H1 (cell line): ENCODE results near the gene LOXL1. TPM values are rescaled to one million over a fixed set of nuclear protein-coding genes. Genes with fewer than 3 reads are reported as not detected.

Experiments
- CTCF ChIA-PET: fragments of 300-600 bp; sonication (Branson Sonifier 250); formaldehyde crosslinking; loops from one replicate; lab custom pipeline; 2021; ENCODE audit not compliant: partially characterized antibody; lab: Charles Lee
- POLR2A ChIA-PET: fragments of 300-600 bp; sonication (Branson Sonifier 250); formaldehyde crosslinking; loops from one replicate; lab custom pipeline; 2021; ENCODE audit warnings: inconsistent platforms; ENCODE audit not compliant: partially characterized antibody; lab: Charles Lee
- DNase-seq, 2 experiments: peaks; one replicate each; pipeline versions ENCODE4 v3.0.0 to v3.0.0-alpha.2; 2010 to 2022; ENCODE audit warnings: low spot score in 2 of 2, low read depth in 1 of 2, mixed read lengths in 1 of 2
- FAIRE-seq: peaks from 2 replicates; lab custom pipeline; 2011; peaks lifted over from hg19 to GRCh38; lab: Jason Lieb, UNC
- H2AFZ ChIP-seq: 2 replicates; pipeline ENCODE4 v1.8.1; 2012; ENCODE audit warnings: low read length, inconsistent platforms
- H2AK5ac ChIP-seq: 2 replicates; pipeline ENCODE4 v1.6.1; 2013; ENCODE audit warnings: low read depth, low read length
- H2BK120ac ChIP-seq: replicated peaks from 2 replicates; pipeline ENCODE3; 2013; ENCODE audit warnings: low read depth, low read length, inconsistent platforms
- H2BK12ac ChIP-seq: 2 replicates; pipeline ENCODE4 v1.6.1; 2013; ENCODE audit warnings: low read depth, low read length
- H2BK15ac ChIP-seq: 2 replicates; pipeline ENCODE4 v1.6.1; 2013; ENCODE audit warnings: low read length
- H2BK20ac ChIP-seq: 2 replicates; pipeline ENCODE4 v1.6.1; 2013; ENCODE audit warnings: low read length
- H2BK5ac ChIP-seq: 2 replicates; pipeline ENCODE4 v1.6.1; 2013; ENCODE audit warnings: low read depth, low read length
- H3K14ac ChIP-seq: 2 replicates; pipeline ENCODE4 v1.6.1; 2013; ENCODE audit warnings: inconsistent platforms; ENCODE audit not compliant: insufficient read length
- H3K18ac ChIP-seq: 2 replicates; pipeline ENCODE4 v1.6.1; 2013; ENCODE audit warnings: low read length; ENCODE audit errors: extremely low read depth
- H3K23ac ChIP-seq: 2 replicates; pipeline ENCODE4 v1.6.1; 2013; ENCODE audit warnings: inconsistent platforms; ENCODE audit not compliant: insufficient read length
- H3K23me2 ChIP-seq: 2 replicates; pipeline ENCODE4 v1.6.1; 2013; ENCODE audit warnings: low read depth, low read length
- H3K27ac ChIP-seq: 2 replicates; pipeline ENCODE4 v1.6.1; 2011; ENCODE audit warnings: low read depth, low read length, inconsistent platforms
- H3K27me3 ChIP-seq, 4 experiments: replicated peaks in 1 of 4; 1 replicate in 1 of 4; 2 replicates in 3 of 4; pipeline versions ENCODE4 v1.6.1 to v1.8.1; 2011 to 2013; ENCODE audit warnings: low read length in 3 of 4, mild to moderate bottlenecking in 3 of 4, inconsistent platforms in 2 of 4, mixed read lengths in 2 of 4, moderate library complexity in 1 of 4; ENCODE audit not compliant: control insufficient read depth in 3 of 4, insufficient read depth in 3 of 4; ENCODE audit errors: extremely low read depth in 1 of 4
- H3K36me3 ChIP-seq, 4 experiments: 2 replicates each; pipeline versions ENCODE4 v1.6.1 to v1.8.1; 2011 to 2013; ENCODE audit warnings: mild to moderate bottlenecking in 4 of 4, low read length in 3 of 4, moderate library complexity in 2 of 4, control low read depth in 1 of 4, inconsistent platforms in 1 of 4; ENCODE audit not compliant: insufficient read depth in 4 of 4, control insufficient read depth in 2 of 4
- H3K4ac ChIP-seq: replicated peaks from 2 replicates; pipeline ENCODE3; 2013; ENCODE audit warnings: low read length, low read depth, mixed read lengths, inconsistent platforms; ENCODE audit not compliant: insufficient read length
- H3K4me1 ChIP-seq, 4 experiments: replicated peaks in 1 of 4; 1 replicate in 1 of 4; 2 replicates in 3 of 4; pipeline versions ENCODE4 v1.6.1 to v1.8.1; 2011 to 2013; ENCODE audit warnings: low read length in 3 of 4, inconsistent platforms in 2 of 4, mixed read lengths in 1 of 4; ENCODE audit not compliant: insufficient read depth in 4 of 4, control insufficient read depth in 3 of 4
- H3K4me2 ChIP-seq, 2 experiments: 2 replicates each; pipeline versions ENCODE4 v1.6.1 to v1.8.1; 2011 to 2013; ENCODE audit warnings: low read depth in 2 of 2, low read length in 2 of 2, control low read depth in 1 of 2, inconsistent platforms in 1 of 2, mild to moderate bottlenecking in 1 of 2; ENCODE audit not compliant: insufficient read depth in 1 of 2
- H3K4me3 ChIP-seq, 4 experiments: fragments of 200-600, 300-600 bp in 1 of 4; sonication (generic), shearing (Covaris generic), sonication (Bioruptor Twin) in 1 of 4; 2 replicates each; pipeline versions ENCODE4 v1.5.1 to v1.8.1; 2011 to 2016; ENCODE audit warnings: low read length in 4 of 4, low read depth in 3 of 4, control low read depth in 2 of 4, inconsistent platforms in 2 of 4, mild to moderate bottlenecking in 2 of 4, mixed read lengths in 1 of 4, moderate library complexity in 1 of 4; ENCODE audit not compliant: insufficient read depth in 2 of 4; ENCODE audit errors: extremely low read depth in 1 of 4
- H3K56ac ChIP-seq: replicated peaks from 2 replicates; pipeline ENCODE3; 2013; ENCODE audit warnings: low read depth, mild to moderate bottlenecking, mixed read lengths, low read length, inconsistent platforms; ENCODE audit not compliant: insufficient read length
- H3K79me1 ChIP-seq: 2 replicates; pipeline ENCODE4 v1.6.1; 2013; ENCODE audit warnings: low read depth, low read length, control low read depth
- H3K79me2 ChIP-seq, 2 experiments: 2 replicates each; pipeline versions ENCODE4 v1.6.1 to v1.8.1; 2012 to 2013; ENCODE audit warnings: low read length in 2 of 2, mild to moderate bottlenecking in 2 of 2, inconsistent platforms in 1 of 2; ENCODE audit not compliant: insufficient read depth in 2 of 2, control insufficient read depth in 1 of 2
- H3K9ac ChIP-seq, 4 experiments: replicated peaks in 1 of 4; 1 replicate in 1 of 4; 2 replicates in 3 of 4; pipeline versions ENCODE4 v1.6.1 to v1.8.1; 2011 to 2013; ENCODE audit warnings: low read depth in 3 of 4, low read length in 3 of 4, control low read depth in 2 of 4, mild to moderate bottlenecking in 2 of 4, moderate library complexity in 2 of 4, inconsistent platforms in 1 of 4; ENCODE audit errors: extremely low read depth in 1 of 4
- H3K9me3 ChIP-seq, 2 experiments: 2 replicates each; pipeline versions ENCODE4 v1.6.1 to v1.8.1; 2012 to 2013; ENCODE audit warnings: mild to moderate bottlenecking in 2 of 2, moderate library complexity in 2 of 2, control low read depth in 1 of 2, inconsistent platforms in 1 of 2, low read depth in 1 of 2, low read length in 1 of 2, mixed read lengths in 1 of 2; ENCODE audit not compliant: insufficient read depth in 2 of 2
- H4K20me1 ChIP-seq, 2 experiments: replicated peaks in 1 of 2; 2 replicates each; pipeline versions ENCODE3 to v1.8.1; 2011 to 2013; ENCODE audit warnings: inconsistent platforms in 2 of 2, low read length in 2 of 2, mild to moderate bottlenecking in 1 of 2; ENCODE audit not compliant: insufficient read depth in 2 of 2, control insufficient read depth in 1 of 2
- H4K5ac ChIP-seq: 2 replicates; pipeline ENCODE4 v1.6.1; 2013; ENCODE audit warnings: low read length, low read depth, mixed read lengths, inconsistent platforms; ENCODE audit not compliant: insufficient read length
- H4K8ac ChIP-seq: 2 replicates; pipeline ENCODE4 v1.8.0; 2013; ENCODE audit warnings: mild to moderate bottlenecking, moderate library complexity, low read length, inconsistent platforms; ENCODE audit not compliant: insufficient read depth; ENCODE audit errors: extremely low read depth
- H4K91ac ChIP-seq: replicated peaks from 2 replicates; pipeline ENCODE3; 2013; ENCODE audit warnings: low read length, mixed read lengths, inconsistent platforms; ENCODE audit not compliant: insufficient read length
- ASH2L ChIP-seq: fragments of 200-600, 300-600 bp; sonication (generic); IDR thresholded peaks from one replicate; pipeline ENCODE4 v1.7.1; 2017; ENCODE audit warnings: low read length
- HDAC6 ChIP-seq: IDR thresholded peaks from one replicate; pipeline ENCODE4 v1.7.1; 2012; ENCODE audit warnings: low read depth, mild to moderate bottlenecking, inconsistent platforms, low read length, moderate library complexity
- WGBS, 2 experiments: shearing (Covaris generic) in 1 of 2; methylation state at CpG; one replicate each; pipeline versions ENCODE4 v1.1.6 to v1.1.7; 2013 to 2015; ENCODE audit warnings: low lambda C conversion rate in 2 of 2, mixed read lengths in 2 of 2, inconsistent platforms in 1 of 2, low coverage in 1 of 2, missing lambda C conversion rate in 1 of 2; ENCODE audit not compliant: insufficient replicate concordance in 2 of 2, insufficient coverage in 1 of 2, insufficient read length in 1 of 2; ENCODE audit errors: extremely low coverage in 1 of 2, missing lambda C conversion rate in 1 of 2; 5-methylcytosine and 5-hydroxymethylcytosine counted together
- polyA plus RNA-seq, 7 experiments: library from polyadenylated mRNA; depleted of rRNA in 3 of 7; stranded (reverse) in 5 of 7; unstranded in 2 of 7; fragments of >200 nt in 5 of 7; fragments of 200-250 nt in 2 of 7; gene quantifications; 1 replicate in 5 of 7; 2 replicates in 1 of 7; 4 replicates in 1 of 7; pipeline versions ENCODE4 v1.2.1 to v1.2.3, GENCODE V29; 2011 to 2013; ENCODE audit warnings: missing spikeins in 2 of 7, mixed read lengths in 2 of 7
- total RNA-seq: library from RNA; stranded (reverse); fragmentation: NEBNext Ultra II Directional; extraction: Animal tissue kit (Norgen Biotek cat#: 25700); gene quantifications from 2 replicates; pipeline ENCODE4 v1.2.1, GENCODE V29; 2021

The LOXL1 gene
- total and polyA plus RNA-seq, 2 of the 8 experiments (the other 6 are each of a cell fraction or from before 2014, with no cell fraction given): 8.1 to 14.4 TPM

DNA sequence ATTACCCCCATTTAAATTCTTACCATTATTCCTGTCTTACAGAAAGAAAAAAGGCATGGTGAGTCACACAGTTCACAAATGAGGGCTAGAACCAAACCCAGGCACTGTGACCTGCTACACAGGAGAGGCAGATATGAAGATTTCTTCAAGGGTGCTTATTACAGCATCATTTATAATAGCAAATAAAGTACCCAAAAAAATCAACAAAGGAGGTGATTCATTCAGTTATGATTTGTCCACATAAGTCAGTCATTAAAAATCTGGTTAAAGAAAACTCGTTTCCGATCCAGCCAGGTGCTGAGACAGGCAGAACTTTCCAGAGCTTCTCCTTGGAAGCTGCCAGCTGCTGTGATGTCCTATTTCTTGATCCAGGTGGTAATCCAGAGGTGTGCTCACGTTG is 7.5 kb upstream of the LOXL1 start:
- no peak overlapping the region for H3K23ac ChIP-seq
- H3K56ac ChIP-seq: no peak overlapping the region
- no peak overlapping the region for H2BK20ac ChIP-seq
- ChIA-PET POLR2A (no interaction called here), CTCF (interaction anchor here (1.0 to 2.6 kb wide), 4 partner anchors 9 to 45 kb away, joined by 4 to 7 read pairs (median 6); partner anchors contain the start of gene TBC1D21)
- no peak overlapping the region for H3K9ac ChIP-seq
- no peak overlapping the region for H4K8ac ChIP-seq
- no peak overlapping the region for H2BK5ac ChIP-seq
- no peak overlapping the region for H3K18ac ChIP-seq
- 91% methylated on average over 3 of the region's 3 CpGs; no CpG with 5 or more reads in 1 of the 2 experiments for WGBS, 2 experiments
- H2BK120ac ChIP-seq: no peak overlapping the region
- no peak overlapping the region for H2AFZ ChIP-seq
- no peak overlapping the region for H3K4me3 ChIP-seq
- H3K4ac ChIP-seq: no peak overlapping the region
- H3K23me2 ChIP-seq: no peaks in the 10 kb centered on the region
- H3K27ac ChIP-seq: no peak overlapping the region
- no peak for DNase-seq
- H2AK5ac ChIP-seq: no peak overlapping the region
- peaks cover 0 to 11% (median 0%) of the 10 kb centered on the region in 4 experiments; a peak in 1 of 8 replicates for H3K36me3 ChIP-seq
- TF ChIP-seq ASH2L (no peak), HDAC6 (no peak)
- no peaks in the 10 kb centered on the region; a peak in 1 of 7 replicates for H3K27me3 ChIP-seq
- no peak overlapping the region for H4K5ac ChIP-seq
- H3K14ac ChIP-seq: no peak overlapping the region
- no peaks in the 10 kb centered on the region for H4K20me1 ChIP-seq
- H3K9me3 ChIP-seq: no peaks in the 10 kb centered on the region
- H3K4me2 ChIP-seq: no peak overlapping the region
- FAIRE-seq: no peak
- H2BK12ac ChIP-seq: no peak overlapping the region
- no peak overlapping the region for H2BK15ac ChIP-seq
- no peak overlapping the region for H4K91ac ChIP-seq
- H3K4me1 ChIP-seq: peaks cover 0 to 28% (median 19%) of the 10 kb centered on the region in 4 experiments; a peak in 6 of 7 replicates
- peaks cover 2% of the 10 kb centered on the region; the same call in 1 of the 2 replicates for H3K79me1 ChIP-seq
- H3K79me2 ChIP-seq: no peaks in the 10 kb centered on the region
